GM18519 (cell line): ENCODE results near the gene DLK1.

ENCODE experiments used
- ATAC-seq: cut with Tn5 transposase; IDR thresholded peaks from one replicate; pipeline ENCODE4 v1.9.1; 2021; ENCODE audit warnings: mild to moderate bottlenecking, moderate library complexity; ENCODE audit not compliant: unreplicated experiment, low FRiP score

The DLK1 gene

GRCh38 chr14:100749967-100750597 is 23.4 kb downstream of the DLK1 start:
- ATAC-seq = no peak

- ATAC-seq = no peak
Measured at GRCh38 chr14:100750762-100751699, 24.3 kb downstream of the DLK1 start.

GRCh38 chr14:100754020-100754419 is 27.3 kb downstream of the DLK1 start:
- no peak for ATAC-seq

GRCh38 chr14:100755649-100756048 is 29.0 kb downstream of the DLK1 start:
- no peak for ATAC-seq

- ATAC-seq = no peak
Measured at GRCh38 chr14:100761481-100761880, 34.8 kb downstream of the DLK1 start.

- ATAC-seq = no peak
Measured at GRCh38 chr14:100762089-100762515, 35.4 kb downstream of the DLK1 start.

GRCh38 chr14:100762901-100763300 is 36.2 kb downstream of the DLK1 start:
- no peak for ATAC-seq

- no peak for ATAC-seq
Measured at GRCh38 chr14:100764471-100765115, 37.9 kb downstream of the DLK1 start.

GRCh38 chr14:100765296-100765695 is 38.6 kb downstream of the DLK1 start:
- ATAC-seq = no peak

GRCh38 chr14:100765991-100766390 is 39.3 kb downstream of the DLK1 start:
- no peak for ATAC-seq

GRCh38 chr14:100767003-100767787 is 40.5 kb downstream of the DLK1 start:
- no peak for ATAC-seq

- no peak for ATAC-seq
Measured at GRCh38 chr14:100767788-100768536, 41.3 kb downstream of the DLK1 start.

GRCh38 chr14:100769035-100769939 is 42.6 kb downstream of the DLK1 start:
- no peak for ATAC-seq

- no peak for ATAC-seq
Measured at GRCh38 chr14:100770046-100770445, 43.4 kb downstream of the DLK1 start.

- ATAC-seq = no peak
Measured at GRCh38 chr14:100770605-100771120, 44.0 kb downstream of the DLK1 start.

- ATAC-seq = no peak
Measured at GRCh38 chr14:100771121-100771800, 44.6 kb downstream of the DLK1 start.

- ATAC-seq = no peak
Measured at GRCh38 chr14:100772607-100773165, 46.0 kb downstream of the DLK1 start.
